ENCODE measurements around the gene HOXC13.

HOXC13 gene

DNA sequence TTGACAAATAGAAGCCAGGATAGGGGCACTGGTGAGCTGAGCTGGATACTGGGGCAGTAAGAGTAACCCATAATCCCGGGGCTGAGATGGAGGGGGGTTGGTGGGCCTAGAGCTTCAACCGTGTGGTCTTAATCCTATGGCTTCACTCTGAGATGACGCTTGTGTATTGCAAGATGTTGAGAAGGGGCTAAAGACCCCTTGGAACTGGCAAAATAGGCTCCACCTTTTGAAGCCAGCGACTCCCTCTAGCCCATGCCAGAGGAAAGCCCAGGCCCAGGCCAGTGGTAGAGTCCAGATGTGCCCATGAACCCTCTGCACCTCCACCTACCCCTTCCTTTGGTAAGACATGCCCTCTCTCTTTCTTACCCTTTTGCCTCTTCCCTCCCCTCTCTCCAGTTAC lies 20.7 kb downstream of the HOXC13 start:
- H3K9me3 ChIP-seq (ENCODE audit: control insufficient read depth, low read length): peaks cover 5% of the 10 kb centered on the region
- no peak overlapping the region for H3K4me3 ChIP-seq (ENCODE audit: low read length)
- peaks cover 96% of the 10 kb centered on the region for H3K27me3 ChIP-seq (replicated peaks; ENCODE audit: control insufficient read depth, insufficient read depth, low read length)
- no peaks in the 10 kb centered on the region for H3K4me1 ChIP-seq (ENCODE audit: control insufficient read depth, insufficient read depth, low read length)
- H3K36me3 ChIP-seq (ENCODE audit: control insufficient read depth, insufficient read depth, low read length, severe bottlenecking): no peaks in the 10 kb centered on the region
- no peak for DNase-seq (ENCODE audit: low read depth)
- H3K9ac ChIP-seq (ENCODE audit: low read length): no peak overlapping the region

DNA sequence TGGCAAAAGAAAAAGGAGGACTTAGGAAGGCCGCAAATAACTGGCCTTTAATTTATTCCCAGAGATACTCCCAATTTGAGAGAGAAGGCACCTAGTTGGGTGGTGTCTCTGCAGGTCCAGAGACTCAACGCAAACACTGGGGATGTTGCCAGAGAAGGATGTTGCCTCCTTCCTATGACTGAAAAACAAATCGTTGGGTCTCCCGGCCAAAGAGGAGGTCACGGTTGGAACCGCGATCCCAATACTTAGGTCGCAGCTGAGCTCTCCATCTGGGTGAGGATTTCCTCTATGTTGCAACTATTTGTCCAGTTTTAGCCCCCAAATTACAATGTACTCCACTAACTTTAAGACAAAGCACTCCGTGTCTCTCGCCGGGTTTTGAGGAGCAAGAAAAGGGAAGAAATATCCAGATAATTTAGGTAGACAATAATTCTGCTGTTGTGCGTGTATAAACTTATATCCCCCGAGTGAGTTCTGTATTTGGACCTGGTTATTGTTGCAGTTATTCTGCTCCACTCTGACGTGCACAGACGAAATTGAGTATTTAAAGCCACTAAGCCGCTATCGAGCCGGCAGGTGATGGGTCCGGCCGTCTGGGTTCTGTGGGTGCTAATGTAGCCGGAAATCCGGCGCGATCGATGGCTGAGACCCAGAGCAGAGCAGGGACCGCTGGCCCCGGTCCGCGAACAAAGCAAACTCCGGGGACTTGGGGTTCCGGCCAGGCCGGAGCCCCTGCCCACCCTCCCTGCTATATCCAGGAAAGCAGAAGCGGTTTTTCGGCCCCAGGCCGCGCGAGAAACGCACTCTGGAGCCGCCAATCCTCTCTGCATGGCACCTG lies 21.8 kb downstream of the HOXC13 start:
- Histone ChIP-seq H3K27me3 (replicated peaks; ENCODE audit: control insufficient read depth, insufficient read depth, low read length) (peaks cover 95% of the 10 kb centered on the region), H3K36me3 (ENCODE audit: control insufficient read depth, insufficient read depth, low read length, severe bottlenecking) (no peaks in the 10 kb centered on the region), H3K9me3 (ENCODE audit: control insufficient read depth, low read length) (peaks cover 5% of the 10 kb centered on the region), H3K9ac (ENCODE audit: low read length) (no peak overlapping the region), H3K4me1 (ENCODE audit: control insufficient read depth, insufficient read depth, low read length) (no peaks in the 10 kb centered on the region), H3K4me3 (ENCODE audit: low read length) (no peak overlapping the region)
- DNase-seq (ENCODE audit: low read depth): no peak

DNA sequence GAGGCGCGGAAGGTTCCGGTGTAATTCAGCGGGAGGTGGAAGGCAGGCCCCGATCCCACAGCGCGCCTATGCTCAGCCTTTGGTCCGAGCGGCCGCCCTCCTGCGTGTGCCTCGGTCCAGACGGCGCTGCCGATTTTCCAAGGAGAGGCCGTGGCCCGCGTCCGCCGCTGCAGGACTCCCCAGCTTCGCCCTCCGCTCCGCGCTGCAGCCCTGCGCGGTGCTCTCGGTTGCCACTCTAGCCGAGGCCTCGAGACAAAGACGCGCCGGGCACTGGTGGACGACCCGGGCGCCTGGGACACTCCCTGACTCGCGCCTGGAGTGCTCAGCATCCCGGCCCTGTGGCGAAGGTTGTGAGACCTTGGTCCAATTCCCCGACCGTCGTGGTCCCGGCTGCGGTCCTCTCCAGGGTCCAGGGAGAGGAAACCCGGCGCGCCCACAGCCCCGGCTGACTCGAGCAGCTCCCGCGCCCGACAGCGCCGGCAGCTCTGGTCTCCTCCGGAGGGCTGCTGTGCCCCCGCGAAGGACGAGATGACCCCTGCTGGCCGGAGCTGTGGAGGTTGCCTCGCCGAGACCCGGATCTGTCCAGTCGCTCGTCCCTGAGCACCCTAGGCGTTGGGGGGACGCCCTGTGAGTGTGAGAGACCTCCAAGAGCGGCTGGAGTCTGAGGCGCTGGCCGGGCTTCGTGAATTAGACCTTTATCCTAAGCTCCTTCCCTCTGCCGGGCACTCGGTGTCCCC lies 22.6 kb downstream of the HOXC13 start:
- H3K27me3 ChIP-seq (replicated peaks; ENCODE audit: control insufficient read depth, insufficient read depth, low read length): peaks cover 94% of the 10 kb centered on the region
- peak overlapping the region; percentile 24 for H3K4me3 ChIP-seq (ENCODE audit: low read length)
- H3K9ac ChIP-seq (ENCODE audit: low read length): no peak overlapping the region
- peaks cover 5% of the 10 kb centered on the region for H3K9me3 ChIP-seq (ENCODE audit: control insufficient read depth, low read length)
- H3K36me3 ChIP-seq (ENCODE audit: control insufficient read depth, insufficient read depth, low read length, severe bottlenecking): no peaks in the 10 kb centered on the region
- no peaks in the 10 kb centered on the region for H3K4me1 ChIP-seq (ENCODE audit: control insufficient read depth, insufficient read depth, low read length)
- DNase-seq (ENCODE audit: low read depth): no peak

DNA sequence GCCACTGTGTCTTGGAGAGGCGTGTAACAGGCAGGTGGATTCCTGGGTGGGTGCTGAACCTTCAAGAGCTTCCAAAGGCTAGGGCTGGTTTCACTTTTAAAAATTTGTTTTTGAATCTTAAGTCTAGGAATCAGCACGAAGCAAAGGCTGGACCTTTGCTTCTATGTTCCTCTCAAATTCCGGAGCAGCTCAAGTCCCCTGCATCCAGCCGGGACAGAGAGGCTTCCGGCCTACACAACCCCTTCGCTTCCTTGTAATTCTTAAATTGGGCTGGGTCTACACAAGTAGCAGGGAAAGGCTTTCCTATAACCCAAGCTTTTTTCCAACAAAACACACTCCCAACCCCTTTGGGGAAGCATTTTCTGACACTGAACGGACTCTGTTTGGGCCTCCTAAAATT lies 24.4 kb downstream of the HOXC13 start:
- Histone ChIP-seq H3K36me3 (ENCODE audit: control insufficient read depth, insufficient read depth, low read length, severe bottlenecking) (no peaks in the 10 kb centered on the region), H3K4me3 (ENCODE audit: low read length) (no peak overlapping the region), H3K27me3 (replicated peaks; ENCODE audit: control insufficient read depth, insufficient read depth, low read length) (peaks cover 94% of the 10 kb centered on the region), H3K9ac (ENCODE audit: low read length) (no peak overlapping the region), H3K9me3 (ENCODE audit: control insufficient read depth, low read length) (peaks cover 5% of the 10 kb centered on the region), H3K4me1 (ENCODE audit: control insufficient read depth, insufficient read depth, low read length) (no peaks in the 10 kb centered on the region)
- DNase-seq (ENCODE audit: low read depth): no peak

DNA sequence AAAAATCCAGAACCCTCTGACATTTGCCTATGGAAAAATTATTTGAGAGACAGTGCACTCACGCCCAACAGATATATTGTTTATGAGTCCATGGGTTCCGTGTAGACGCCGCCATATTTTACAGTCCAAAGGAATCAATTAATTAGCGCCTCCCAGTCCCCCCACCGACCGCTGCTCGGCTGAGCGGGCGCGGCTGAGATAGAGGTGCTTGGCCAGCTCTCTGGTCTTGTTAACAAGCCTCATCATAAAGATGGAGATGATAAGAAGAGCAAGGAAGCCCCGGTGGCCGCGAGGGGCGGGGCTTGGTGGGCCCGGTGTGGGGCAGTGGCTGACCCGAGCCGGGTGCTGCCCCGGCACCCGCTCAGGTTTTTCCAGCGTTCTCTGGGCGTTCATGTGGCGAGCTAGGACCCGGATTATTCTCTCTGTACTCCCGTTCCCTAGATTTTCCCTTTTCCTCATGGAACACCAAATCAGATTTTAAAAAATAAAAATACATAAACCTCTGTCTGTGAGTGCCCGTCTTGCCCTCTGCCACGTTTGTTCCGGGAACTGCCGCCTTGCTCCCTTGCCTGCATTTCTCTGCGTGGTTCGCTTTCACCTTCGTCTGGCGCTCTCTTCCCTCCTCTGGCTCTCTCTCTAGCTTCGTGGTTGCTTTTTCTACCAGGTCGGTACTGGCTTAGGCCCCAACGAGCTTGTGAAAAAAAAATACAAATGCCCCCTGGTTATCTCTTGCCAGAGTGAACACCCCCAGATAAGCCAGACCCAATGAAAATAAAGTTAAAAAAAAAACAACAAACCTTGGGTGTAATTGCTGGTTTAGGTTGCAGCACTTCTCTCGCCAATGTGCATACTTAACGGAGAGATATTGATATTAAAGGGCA lies 25.0 kb downstream of the HOXC13 start:
- Histone ChIP-seq H3K4me3 (ENCODE audit: low read length) (no peak overlapping the region), H3K9me3 (ENCODE audit: control insufficient read depth, low read length) (peaks cover 5% of the 10 kb centered on the region), H3K27me3 (replicated peaks; ENCODE audit: control insufficient read depth, insufficient read depth, low read length) (peaks cover 94% of the 10 kb centered on the region), H3K36me3 (ENCODE audit: control insufficient read depth, insufficient read depth, low read length, severe bottlenecking) (no peaks in the 10 kb centered on the region), H3K4me1 (ENCODE audit: control insufficient read depth, insufficient read depth, low read length) (no peaks in the 10 kb centered on the region), H3K9ac (ENCODE audit: low read length) (no peak overlapping the region)
- no peak for DNase-seq (ENCODE audit: low read depth)

DNA sequence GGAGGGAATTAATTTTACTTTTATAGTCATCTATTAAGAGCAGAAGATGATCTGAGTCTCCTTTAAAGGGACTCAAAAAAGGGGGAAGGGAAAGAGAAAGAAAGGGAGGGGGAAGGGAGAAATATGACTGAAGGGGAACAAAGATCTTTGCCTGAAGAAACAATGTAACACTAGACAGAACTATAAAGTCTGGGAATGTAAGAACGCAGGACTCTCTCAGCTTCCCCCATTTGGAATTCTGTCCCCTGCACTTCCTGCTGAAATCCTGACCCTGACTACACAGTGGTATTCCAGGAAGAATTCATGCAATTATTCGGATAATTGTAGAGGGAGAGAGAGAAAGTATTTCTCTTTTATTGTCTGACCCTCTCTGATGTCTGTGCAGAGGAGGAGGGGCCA lies 25.7 kb downstream of the HOXC13 start:
- H3K27me3 ChIP-seq (replicated peaks; ENCODE audit: control insufficient read depth, insufficient read depth, low read length): peaks cover 94% of the 10 kb centered on the region
- H3K9ac ChIP-seq (ENCODE audit: low read length): no peak overlapping the region
- H3K9me3 ChIP-seq (ENCODE audit: control insufficient read depth, low read length): peaks cover 5% of the 10 kb centered on the region
- H3K36me3 ChIP-seq (ENCODE audit: control insufficient read depth, insufficient read depth, low read length, severe bottlenecking): no peaks in the 10 kb centered on the region
- H3K4me3 ChIP-seq (ENCODE audit: low read length): no peak overlapping the region
- H3K4me1 ChIP-seq (ENCODE audit: control insufficient read depth, insufficient read depth, low read length): no peaks in the 10 kb centered on the region
- DNase-seq (ENCODE audit: low read depth): no peak

DNA sequence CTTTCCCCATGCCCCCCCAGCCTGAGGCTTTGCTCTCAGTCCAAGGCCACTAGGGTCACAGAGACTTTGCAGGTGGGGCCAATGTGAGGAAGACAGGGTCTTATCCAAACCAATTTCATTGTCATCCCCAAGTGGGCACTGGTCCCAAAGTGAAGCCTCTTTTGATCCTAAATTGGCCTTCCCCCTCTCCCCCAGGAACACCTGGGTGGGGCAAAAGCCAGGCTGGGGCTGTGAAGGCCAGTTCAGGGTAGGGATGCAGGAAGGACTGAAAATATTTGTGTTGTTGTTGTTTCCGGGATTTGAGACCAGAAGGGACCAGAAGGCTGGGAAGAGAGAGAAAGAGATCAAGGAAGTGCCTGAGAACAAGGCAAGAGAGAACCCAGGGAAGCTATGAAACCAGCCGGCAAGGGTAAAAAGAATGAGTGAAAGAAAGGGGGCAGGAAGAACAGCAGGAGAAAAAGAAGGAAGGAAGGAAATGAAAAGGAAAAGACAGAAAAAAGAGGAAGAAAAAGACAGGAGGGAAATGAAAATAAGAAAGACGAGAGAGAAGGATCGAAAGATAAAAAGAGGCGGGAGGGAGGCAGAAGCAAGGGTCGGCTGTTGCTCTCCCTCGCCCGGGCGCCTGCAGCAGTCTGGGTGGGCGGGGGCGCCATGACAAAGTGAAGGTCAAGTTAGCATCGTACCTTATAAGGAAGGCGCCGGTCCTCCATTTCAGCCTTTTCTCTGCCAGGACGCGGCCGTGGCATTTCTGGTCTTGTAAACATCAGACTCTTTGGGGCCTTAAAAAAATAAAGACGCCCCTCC lies 26.9 kb downstream of the HOXC13 start:
- peak overlapping the region; percentile 61 for H3K9ac ChIP-seq (ENCODE audit: low read length)
- peaks cover 93% of the 10 kb centered on the region for H3K27me3 ChIP-seq (replicated peaks; ENCODE audit: control insufficient read depth, insufficient read depth, low read length)
- H3K4me1 ChIP-seq (ENCODE audit: control insufficient read depth, insufficient read depth, low read length): no peaks in the 10 kb centered on the region
- H3K4me3 ChIP-seq (ENCODE audit: low read length): peak overlapping the region; percentile 32
- DNase-seq (ENCODE audit: low read depth): no peak
- no peaks in the 10 kb centered on the region for H3K36me3 ChIP-seq (ENCODE audit: control insufficient read depth, insufficient read depth, low read length, severe bottlenecking)
- H3K9me3 ChIP-seq (ENCODE audit: control insufficient read depth, low read length): no peaks in the 10 kb centered on the region

DNA sequence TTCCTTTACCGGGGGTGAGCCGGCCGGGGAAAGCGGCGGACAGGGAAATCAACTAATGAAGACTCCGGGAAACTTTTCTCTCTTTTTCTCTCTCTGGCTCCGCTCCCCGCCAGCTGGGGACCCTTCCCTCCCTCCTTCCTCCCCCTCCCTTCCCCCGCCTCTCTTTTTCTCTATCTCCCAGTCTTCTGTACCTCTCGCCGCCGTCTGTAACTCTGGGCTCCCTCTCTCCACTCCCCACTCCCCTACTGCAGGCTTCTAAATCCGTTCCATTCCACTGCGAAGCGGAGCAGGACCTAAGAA lies 27.4 kb downstream of the HOXC13 start:
- Histone ChIP-seq H3K27me3 (replicated peaks; ENCODE audit: control insufficient read depth, insufficient read depth, low read length) (peaks cover 94% of the 10 kb centered on the region), H3K9me3 (ENCODE audit: control insufficient read depth, low read length) (no peaks in the 10 kb centered on the region), H3K9ac (ENCODE audit: low read length) (peak overlapping the region; percentile 61), H3K4me3 (ENCODE audit: low read length) (peak overlapping the region; percentile 50), H3K36me3 (ENCODE audit: control insufficient read depth, insufficient read depth, low read length, severe bottlenecking) (no peaks in the 10 kb centered on the region), H3K4me1 (ENCODE audit: control insufficient read depth, insufficient read depth, low read length) (no peaks in the 10 kb centered on the region)
- DNase-seq (ENCODE audit: low read depth): no peak

DNA sequence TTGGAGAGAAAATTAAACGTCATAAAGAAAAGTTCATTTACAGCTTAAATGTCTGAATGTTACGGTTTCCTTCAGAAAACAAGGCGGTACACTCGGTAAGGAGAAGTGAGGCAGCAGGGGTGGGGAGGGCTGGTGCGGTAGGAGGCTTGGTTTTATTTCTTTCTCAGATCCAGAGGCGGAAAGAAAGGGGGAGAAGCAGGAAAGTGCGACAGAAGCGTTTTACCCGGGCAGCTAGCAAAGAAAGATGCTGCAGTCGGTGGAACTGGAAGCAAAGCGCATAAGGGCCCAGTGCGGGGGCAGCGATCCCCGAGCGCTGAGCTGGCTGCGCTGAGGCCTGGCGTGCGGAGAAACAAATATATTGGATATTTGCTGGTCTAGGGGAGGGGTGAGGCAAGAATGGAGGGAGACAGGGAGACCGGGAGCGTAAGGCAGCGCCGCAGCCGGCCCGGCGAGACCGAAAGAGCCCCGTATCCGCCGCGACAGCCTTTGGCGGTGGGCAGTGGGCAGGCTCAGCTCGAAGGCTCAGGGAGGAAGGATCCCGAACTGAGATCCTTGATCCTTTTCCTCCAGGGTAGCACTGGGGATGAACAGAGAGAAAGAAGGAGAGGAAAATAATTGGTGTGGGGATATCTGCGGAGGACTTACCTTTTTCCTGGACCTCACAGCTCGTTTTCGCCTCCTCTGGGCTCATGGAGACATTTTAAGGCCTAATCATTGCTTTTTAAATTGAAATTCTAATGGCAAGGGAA lies 27.9 kb downstream of the HOXC13 start:
- H3K4me1 ChIP-seq (ENCODE audit: control insufficient read depth, insufficient read depth, low read length): no peaks in the 10 kb centered on the region
- H3K9me3 ChIP-seq (ENCODE audit: control insufficient read depth, low read length): no peaks in the 10 kb centered on the region
- no peak for DNase-seq (ENCODE audit: low read depth)
- peak overlapping the region; percentile 50 for H3K4me3 ChIP-seq (ENCODE audit: low read length)
- H3K36me3 ChIP-seq (ENCODE audit: control insufficient read depth, insufficient read depth, low read length, severe bottlenecking): no peaks in the 10 kb centered on the region
- peaks cover 97% of the 10 kb centered on the region for H3K27me3 ChIP-seq (replicated peaks; ENCODE audit: control insufficient read depth, insufficient read depth, low read length)
- H3K9ac ChIP-seq (ENCODE audit: low read length): peak overlapping the region; percentile 61

DNA sequence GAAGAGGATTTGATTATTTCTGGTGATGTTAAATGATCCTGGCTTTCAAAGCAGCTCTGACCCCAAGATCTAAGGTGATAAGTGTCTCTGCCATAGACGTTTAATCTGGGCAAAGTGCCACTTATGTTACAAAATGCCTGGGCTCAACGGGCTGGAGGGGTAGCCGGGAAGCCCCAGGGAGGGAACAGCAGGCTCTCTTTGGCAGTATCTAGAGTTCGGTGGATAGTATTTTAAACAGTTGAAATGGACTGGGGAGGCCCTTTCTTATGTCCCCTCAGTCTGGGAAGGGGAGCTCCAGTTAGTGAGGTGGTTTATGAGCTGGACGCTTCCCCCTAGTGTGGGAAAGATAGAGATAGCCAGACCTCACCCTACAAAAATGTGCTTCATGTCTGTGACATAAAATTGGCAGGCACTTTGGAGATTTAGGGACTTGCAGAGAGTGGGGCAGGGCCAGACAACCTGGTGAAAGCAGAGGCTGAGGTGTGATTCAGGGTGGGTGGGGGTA lies 28.8 kb downstream of the HOXC13 start:
- H3K9me3 ChIP-seq (ENCODE audit: control insufficient read depth, low read length): no peaks in the 10 kb centered on the region
- H3K4me1 ChIP-seq (ENCODE audit: control insufficient read depth, insufficient read depth, low read length): peaks cover 6% of the 10 kb centered on the region
- H3K9ac ChIP-seq (ENCODE audit: low read length): no peak overlapping the region
- DNase-seq (ENCODE audit: low read depth): no peak
- H3K27me3 ChIP-seq (replicated peaks; ENCODE audit: control insufficient read depth, insufficient read depth, low read length): peaks cover 97% of the 10 kb centered on the region
- H3K36me3 ChIP-seq (ENCODE audit: control insufficient read depth, insufficient read depth, low read length, severe bottlenecking): no peaks in the 10 kb centered on the region
- H3K4me3 ChIP-seq (ENCODE audit: low read length): peak overlapping the region; percentile 50
